ENCODE measurements around the gene IL1RAPL2.

DNA sequence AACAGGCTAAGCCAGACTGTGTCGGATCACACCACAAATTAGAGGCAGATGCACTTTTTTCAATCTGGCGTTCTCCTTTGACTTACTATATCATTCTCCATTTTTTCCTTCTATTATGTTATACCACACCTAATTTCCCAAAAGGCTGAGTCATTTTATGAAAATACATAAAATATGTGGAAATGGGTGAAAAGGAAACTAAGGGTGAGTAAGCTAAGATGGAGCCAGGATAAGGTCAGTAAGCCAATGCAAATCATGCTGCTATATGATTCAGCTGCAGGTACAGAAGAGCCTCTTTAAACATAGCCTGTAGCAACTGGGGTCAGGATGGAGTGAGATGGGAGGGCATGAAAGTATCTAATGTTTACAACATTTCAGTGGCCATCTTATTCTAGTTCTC, 748.5 kb downstream of the IL1RAPL2 start:
- TF ChIP-seq EZH2 (IDR thresholded peaks at IDR 0.05; ENCODE audit: borderline replicate concordance, insufficient read depth, low read depth, low read length, poor library complexity, severe bottlenecking) = no peak
- TF ChIP-seq, protein P1, sequence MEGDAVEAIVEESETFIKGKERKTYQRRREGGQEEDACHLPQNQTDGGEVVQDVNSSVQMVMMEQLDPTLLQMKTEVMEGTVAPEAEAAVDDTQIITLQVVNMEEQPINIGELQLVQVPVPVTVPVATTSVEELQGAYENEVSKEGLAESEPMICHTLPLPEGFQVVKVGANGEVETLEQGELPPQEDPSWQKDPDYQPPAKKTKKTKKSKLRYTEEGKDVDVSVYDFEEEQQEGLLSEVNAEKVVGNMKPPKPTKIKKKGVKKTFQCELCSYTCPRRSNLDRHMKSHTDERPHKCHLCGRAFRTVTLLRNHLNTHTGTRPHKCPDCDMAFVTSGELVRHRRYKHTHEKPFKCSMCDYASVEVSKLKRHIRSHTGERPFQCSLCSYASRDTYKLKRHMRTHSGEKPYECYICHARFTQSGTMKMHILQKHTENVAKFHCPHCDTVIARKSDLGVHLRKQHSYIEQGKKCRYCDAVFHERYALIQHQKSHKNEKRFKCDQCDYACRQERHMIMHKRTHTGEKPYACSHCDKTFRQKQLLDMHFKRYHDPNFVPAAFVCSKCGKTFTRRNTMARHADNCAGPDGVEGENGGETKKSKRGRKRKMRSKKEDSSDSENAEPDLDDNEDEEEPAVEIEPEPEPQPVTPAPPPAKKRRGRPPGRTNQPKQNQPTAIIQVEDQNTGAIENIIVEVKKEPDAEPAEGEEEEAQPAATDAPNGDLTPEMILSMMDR (IDR thresholded peaks at IDR 0.05) = no peak

All from B cell (primary cell).